Mucosa of rectum (tissue), 2 donors: ENCODE measurements around the gene FOXO1.
A peak's percentile ranks its signal among the peaks of the same experiment; 100 is the strongest.

Experiments
- H3K27ac ChIP-seq, 2 donors: one replicate each; pipeline ENCODE4 v1.7.0; 2013; ENCODE audit warnings: inconsistent platforms in 2 of 2, low read depth in 2 of 2, low read length in 2 of 2
- H3K27me3 ChIP-seq, 2 donors: one replicate each; pipeline ENCODE4 v1.7.0; 2013; ENCODE audit warnings: low read length in 2 of 2; ENCODE audit not compliant: control insufficient read depth in 2 of 2, insufficient read depth in 2 of 2
- H3K36me3 ChIP-seq, 2 donors: one replicate each; pipeline ENCODE4 v1.7.0; 2013; ENCODE audit warnings: low read length in 2 of 2; ENCODE audit not compliant: control insufficient read depth in 2 of 2, insufficient read depth in 2 of 2
- H3K4me1 ChIP-seq, 2 donors: one replicate each; pipeline ENCODE4 v1.7.0; 2013; ENCODE audit warnings: low read length in 2 of 2, mild to moderate bottlenecking in 1 of 2; ENCODE audit not compliant: control insufficient read depth in 2 of 2, insufficient read depth in 2 of 2
- H3K4me3 ChIP-seq, 2 donors: one replicate each; pipeline ENCODE4 v1.7.0; 2013; ENCODE audit warnings: low read length in 2 of 2
- H3K9ac ChIP-seq, 2 donors: one replicate each; pipeline ENCODE4 v1.7.0; 2013; ENCODE audit warnings: low read length in 2 of 2, low read depth in 1 of 2, mild to moderate bottlenecking in 1 of 2
- H3K9me3 ChIP-seq, 2 donors: one replicate each; pipeline ENCODE4 v1.7.0; 2013; ENCODE audit warnings: low read length in 2 of 2; ENCODE audit not compliant: control insufficient read depth in 2 of 2
- donor health status: healthy.
- donor health status: Normal muscosa, but diverticular disease.

The FOXO1 gene

DNA sequence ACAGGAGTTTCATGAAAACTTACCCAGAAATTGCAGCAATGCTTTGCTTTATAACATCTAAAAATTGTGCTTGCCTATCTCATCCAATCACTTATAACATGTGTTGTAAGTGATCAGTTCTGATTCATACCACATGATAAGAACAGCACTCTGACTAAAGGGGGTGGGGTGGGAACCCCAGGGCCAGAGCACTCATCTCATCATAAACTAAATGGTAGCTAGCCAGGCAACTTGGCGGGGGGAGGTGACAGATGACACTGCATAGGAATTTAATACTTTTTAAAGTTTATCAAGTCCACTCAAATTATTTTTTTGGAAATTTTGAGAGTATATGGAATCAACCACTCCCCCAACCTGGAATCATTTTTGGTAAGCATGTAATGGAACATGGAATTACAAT lies 42.1 kb downstream of the FOXO1 start:
- H3K27ac ChIP-seq: no peak overlapping the region
- H3K9me3 ChIP-seq: no peaks in the 10 kb centered on the region
- H3K4me1 ChIP-seq: peaks cover 2 to 5% of the 10 kb centered on the region in 2 donors
- H3K27me3 ChIP-seq: no peaks in the 10 kb centered on the region
- H3K4me3 ChIP-seq: no peak overlapping the region
- H3K36me3 ChIP-seq: no peaks in the 10 kb centered on the region
- no peak overlapping the region for H3K9ac ChIP-seq

- Histone ChIP-seq H3K4me1 (peaks cover 2 to 5% of the 10 kb centered on the region in 2 donors), H3K27ac (no peak overlapping the region), H3K27me3 (no peaks in the 10 kb centered on the region), H3K4me3 (no peak overlapping the region), H3K9ac (no peak overlapping the region), H3K9me3 (no peaks in the 10 kb centered on the region), H3K36me3 (no peaks in the 10 kb centered on the region)
These were observed 43.7 kb downstream of the FOXO1 start for GRCh38 chr13:40622761-40623160.

DNA sequence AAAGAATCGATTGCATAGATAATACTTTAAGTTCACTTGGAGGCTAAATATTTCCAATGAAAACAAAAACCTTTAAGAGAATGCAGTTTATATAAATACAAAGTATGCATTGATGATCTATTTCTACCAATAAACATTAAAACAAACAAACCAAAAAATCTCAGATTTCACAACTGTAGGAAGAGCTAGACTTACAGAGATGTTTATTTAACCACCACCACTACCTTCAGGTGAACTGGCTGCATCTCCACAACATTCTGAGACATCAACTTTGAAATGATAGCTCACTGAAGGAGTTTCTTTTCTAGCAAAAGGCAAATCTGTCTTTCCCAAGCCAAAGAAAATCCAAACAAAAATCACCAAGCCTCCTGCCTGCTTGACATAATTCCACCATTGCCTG lies 44.2 kb downstream of the FOXO1 start:
- H3K4me1 ChIP-seq: peaks cover 2 to 5% of the 10 kb centered on the region in 2 donors

GRCh38 chr13:40619479-40619814 lies 47.0 kb downstream of the FOXO1 start:
- Histone ChIP-seq H3K36me3 (no peaks in the 10 kb centered on the region), H3K9me3 (no peaks in the 10 kb centered on the region), H3K4me1 (peaks cover 4 to 6% of the 10 kb centered on the region in 2 donors), H3K27me3 (no peaks in the 10 kb centered on the region), H3K27ac (no peak overlapping the region), H3K4me3 (no peak overlapping the region), H3K9ac (no peak overlapping the region)

More for the DNA sequence above, 44.2 kb downstream of the FOXO1 start:
- no peak overlapping the region for H3K9ac ChIP-seq
- H3K9me3 ChIP-seq: no peaks in the 10 kb centered on the region
- H3K27me3 ChIP-seq: no peaks in the 10 kb centered on the region
- no peak overlapping the region for H3K4me3 ChIP-seq
- no peak overlapping the region for H3K27ac ChIP-seq
- H3K36me3 ChIP-seq: no peaks in the 10 kb centered on the region

- Histone ChIP-seq H3K27me3 (no peaks in the 10 kb centered on the region), H3K9me3 (no peaks in the 10 kb centered on the region), H3K4me3 (no peak overlapping the region), H3K36me3 (no peaks in the 10 kb centered on the region), H3K27ac (no peak overlapping the region), H3K4me1 (peaks cover 10 to 12% of the 10 kb centered on the region in 2 donors), H3K9ac (no peak overlapping the region)
These were observed 47.6 kb downstream of the FOXO1 start for GRCh38 chr13:40618581-40619478.

GRCh38 chr13:40617801-40618356 lies 48.6 kb downstream of the FOXO1 start:
- Histone ChIP-seq H3K4me3 (no peak overlapping the region), H3K27ac (no peak overlapping the region), H3K9me3 (no peaks in the 10 kb centered on the region), H3K36me3 (no peaks in the 10 kb centered on the region), H3K4me1 (peaks cover 17 to 19% of the 10 kb centered on the region in 2 donors), H3K27me3 (no peaks in the 10 kb centered on the region), H3K9ac (no peak overlapping the region)

- Histone ChIP-seq H3K9me3 (no peaks in the 10 kb centered on the region), H3K27me3 (no peaks in the 10 kb centered on the region), H3K4me3 (no peak overlapping the region), H3K9ac (no peak overlapping the region), H3K36me3 (no peaks in the 10 kb centered on the region), H3K27ac (no peak overlapping the region), H3K4me1 (peaks cover 15 to 21% of the 10 kb centered on the region in 2 donors)
These were observed 50.8 kb downstream of the FOXO1 start for GRCh38 chr13:40615619-40616018.

- H3K4me3 ChIP-seq: peak overlapping the region in 1 of 2 donors; percentile 37
- H3K9me3 ChIP-seq: no peaks in the 10 kb centered on the region
- H3K27ac ChIP-seq: peak overlapping the region; percentile 49 to 71
- peaks cover 22 to 30% of the 10 kb centered on the region in 2 donors for H3K4me1 ChIP-seq
- no peaks in the 10 kb centered on the region for H3K36me3 ChIP-seq
- H3K27me3 ChIP-seq: no peaks in the 10 kb centered on the region
- H3K9ac ChIP-seq: no peak overlapping the region
These were observed 52.5 kb downstream of the FOXO1 start for GRCh38 chr13:40613914-40614313.

DNA sequence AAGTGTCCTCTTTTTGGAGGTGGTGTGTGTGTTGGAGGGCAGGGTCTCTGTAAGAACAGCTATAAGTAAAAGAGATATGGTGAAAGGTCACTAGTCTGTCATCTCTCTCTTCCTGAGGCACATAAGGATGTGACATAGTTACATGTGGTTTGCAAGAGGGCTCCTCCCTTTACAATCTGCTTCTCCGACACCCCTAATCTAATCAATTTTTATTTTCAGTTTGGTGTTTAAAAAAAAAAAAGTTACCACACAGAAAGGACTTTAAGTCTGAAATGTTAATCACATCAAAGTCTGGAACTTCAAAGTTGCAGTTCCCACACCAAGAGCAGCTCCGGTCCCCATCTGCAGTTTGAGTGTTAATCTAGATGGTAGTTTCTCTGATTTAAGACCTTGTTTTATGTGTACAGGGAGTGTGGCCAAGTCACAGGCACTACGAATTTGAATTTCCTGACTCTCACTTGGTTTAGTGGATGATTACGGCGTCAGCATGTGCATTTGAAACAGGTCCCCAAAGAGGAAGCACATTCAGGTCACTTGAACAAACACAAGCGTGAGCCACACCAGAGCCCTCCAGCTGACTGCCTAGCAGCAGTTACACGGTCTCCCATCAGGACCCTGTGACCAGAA lies 53.1 kb downstream of the FOXO1 start:
- Histone ChIP-seq H3K9me3 (no peaks in the 10 kb centered on the region), H3K9ac (no peak overlapping the region), H3K36me3 (no peaks in the 10 kb centered on the region), H3K27me3 (no peaks in the 10 kb centered on the region), H3K4me1 (peaks cover 22 to 30% of the 10 kb centered on the region in 2 donors), H3K4me3 (peak overlapping the region; percentile 25 to 37), H3K27ac (peak overlapping the region; percentile 49 to 71)

DNA sequence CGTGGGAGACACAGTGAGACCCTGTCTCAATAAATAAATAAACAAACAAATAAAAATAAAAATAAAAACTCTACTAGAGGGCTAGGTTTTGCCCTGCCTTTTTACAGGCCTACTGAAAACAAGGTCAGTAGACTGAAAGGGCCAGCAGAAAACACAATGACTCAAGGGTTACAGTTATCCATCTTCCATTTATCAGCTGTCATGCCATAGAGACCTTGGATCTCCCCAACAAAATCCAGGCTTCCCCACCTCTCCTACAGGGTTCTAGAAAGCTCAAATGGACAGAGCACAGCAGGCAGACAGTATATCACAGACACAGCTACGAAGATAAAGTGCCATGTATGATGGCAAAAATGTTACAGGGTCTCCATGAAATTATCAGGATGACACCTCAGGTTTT lies 54.4 kb downstream of the FOXO1 start:
- H3K27ac ChIP-seq: no peak overlapping the region
- H3K4me1 ChIP-seq: peaks cover 22 to 30% of the 10 kb centered on the region in 2 donors
- H3K36me3 ChIP-seq: no peaks in the 10 kb centered on the region
- H3K27me3 ChIP-seq: no peaks in the 10 kb centered on the region
- H3K9ac ChIP-seq: no peak overlapping the region
- no peak overlapping the region for H3K4me3 ChIP-seq
- no peaks in the 10 kb centered on the region for H3K9me3 ChIP-seq
